Breast epithelium (tissue), 4 donors: ENCODE results near the gene BEND5. TPM values are rescaled to one million over a fixed set of nuclear protein-coding genes. Genes with fewer than 3 reads are reported as not detected.

ENCODE experiments used
- DNase-seq, 2 donors: peaks; one replicate each; pipeline ENCODE4 v3.0.0-alpha.2; 2019; ENCODE audit warnings: low spot score in 2 of 2
- H3K27ac ChIP-seq, 2 donors: fragments of 200-600 bp; sonication (generic) in 1 of 2; one replicate each; pipeline ENCODE4 v1.5.1; 2016 to 2019; ENCODE audit warnings: mild to moderate bottlenecking in 1 of 2
- H3K27me3 ChIP-seq, 2 donors: fragments of 200-600 bp; sonication (generic) in 1 of 2; one replicate each; pipeline versions ENCODE4 v1.5.1 to v1.6.0; 2017 to 2019; ENCODE audit warnings: control low read depth in 1 of 2, mild to moderate bottlenecking in 1 of 2
- H3K36me3 ChIP-seq: fragments of 200-600 bp; one replicate; pipeline ENCODE4 v1.5.1; 2019
- H3K4me1 ChIP-seq, 2 donors: fragments of 200-600 bp; sonication (generic); one replicate each; pipeline ENCODE4 v1.5.1; 2016 to 2019; ENCODE audit warnings: control low read depth in 1 of 2
- H3K4me3 ChIP-seq, 3 donors: fragments of 200-600 bp; sonication (generic); 1 replicate in 2 of 3; 2 replicates in 1 of 3; pipeline ENCODE4 v1.5.1; 2016 to 2019; ENCODE audit warnings: mild to moderate bottlenecking in 3 of 3, moderate library complexity in 2 of 3
- H3K9me3 ChIP-seq, 2 donors: fragments of 200-600 bp; sonication (generic) in 1 of 2; one replicate each; pipeline ENCODE4 v1.5.1; 2016 to 2019; ENCODE audit warnings: control low read depth in 1 of 2
- CTCF ChIP-seq, 3 donors: fragments of 450-650 bp; IDR thresholded peaks; one replicate each; pipeline ENCODE4 v1.5.1; 2016 to 2017; ENCODE audit warnings: antibody characterized with exemption in 3 of 3, mild to moderate bottlenecking in 3 of 3, moderate library complexity in 3 of 3
- POLR2A ChIP-seq: fragments of 450-650 bp; IDR thresholded peaks from one replicate; pipeline ENCODE4 v1.6.1; 2016; ENCODE audit warnings: antibody characterized with exemption, mild to moderate bottlenecking, moderate library complexity
- POLR2AphosphoS5 ChIP-seq, 3 donors: sonication (generic); formaldehyde crosslinking; IDR thresholded peaks; one replicate each; pipeline ENCODE4 v1.6.1; 2017; ENCODE audit warnings: antibody characterized with exemption in 3 of 3
- intact Hi-C: fragments of 100-400 bp; cut with DNase I; formaldehyde crosslinking; loops from one replicate; pipeline ENCODE4 v1.15.1; 2023; ENCODE audit warnings: low total_unique reads
- total RNA-seq, 3 donors: library from RNA; depleted of rRNA; stranded (reverse); fragments of >200 nt; gene quantifications; one replicate each; pipeline ENCODE4 v1.1.0, GENCODE V29; 2016

Gene BEND5
- total RNA-seq, 3 donors from 2014 or later: 3.2 to 7.3 (median 5.9) TPM

- Histone ChIP-seq H3K4me3 (no peak overlapping the region), H3K27me3 (no peaks in the 10 kb centered on the region), H3K36me3 (no peaks in the 10 kb centered on the region), H3K27ac (no peak overlapping the region), H3K4me1 (no peaks in the 10 kb centered on the region), H3K9me3 (no peaks in the 10 kb centered on the region)
- TF ChIP-seq CTCF (IDR thresholded peaks at IDR 0.05) (peak; percentile 69 to 74 (median 73)), POLR2A (no peak), POLR2AphosphoS5 (IDR thresholded peaks at IDR 0.05) (no peak)
- intact Hi-C loops: no loop called here
- DNase-seq: peak; percentile 50 to 67
Observed at GRCh38 chr1:48697066-48697707, 79.5 kb downstream of the BEND5 start.

GRCh38 chr1:48695161-48695560 is 81.5 kb downstream of the BEND5 start:
- H3K27ac ChIP-seq: no peak overlapping the region
- TF ChIP-seq POLR2AphosphoS5 (IDR thresholded peaks at IDR 0.05) (no peak), POLR2A (no peak), CTCF (IDR thresholded peaks at IDR 0.05) (no peak)
- no peak overlapping the region for H3K4me3 ChIP-seq
- H3K4me1 ChIP-seq: no peaks in the 10 kb centered on the region
- intact Hi-C loops: no loop called here
- no peaks in the 10 kb centered on the region for H3K27me3 ChIP-seq
- no peaks in the 10 kb centered on the region for H3K9me3 ChIP-seq
- no peaks in the 10 kb centered on the region for H3K36me3 ChIP-seq
- no peak for DNase-seq

- peak overlapping the region; percentile 48 to 63 for H3K27ac ChIP-seq
- H3K4me1 ChIP-seq: no peaks in the 10 kb centered on the region
- H3K9me3 ChIP-seq: no peaks in the 10 kb centered on the region
- H3K4me3 ChIP-seq: peak overlapping the region in 2 of 3 donors; percentile 2 to 19
- H3K36me3 ChIP-seq: no peaks in the 10 kb centered on the region
- intact Hi-C loops: no loop called here
- no peak for TF ChIP-seq POLR2A
- no peak for TF ChIP-seq CTCF (IDR thresholded peaks at IDR 0.05)
- TF ChIP-seq POLR2AphosphoS5 (IDR thresholded peaks at IDR 0.05): no peak
- peak in 1 of 2 donors; percentile 50 for DNase-seq
- no peaks in the 10 kb centered on the region for H3K27me3 ChIP-seq
Observed at GRCh38 chr1:48693674-48694320, 82.9 kb downstream of the BEND5 start.

GRCh38 chr1:48693180-48693579 is 83.5 kb downstream of the BEND5 start:
- H3K4me3 ChIP-seq: peak overlapping the region in 1 of 3 donors; percentile 19
- H3K36me3 ChIP-seq: no peaks in the 10 kb centered on the region
- TF ChIP-seq CTCF (IDR thresholded peaks at IDR 0.05): no peak
- no peak for TF ChIP-seq POLR2A
- TF ChIP-seq POLR2AphosphoS5 (IDR thresholded peaks at IDR 0.05): no peak
- intact Hi-C loops: no loop called here
- H3K4me1 ChIP-seq: no peaks in the 10 kb centered on the region
- H3K9me3 ChIP-seq: no peaks in the 10 kb centered on the region
- peak overlapping the region; percentile 48 to 63 for H3K27ac ChIP-seq
- no peaks in the 10 kb centered on the region for H3K27me3 ChIP-seq
- peak in 1 of 2 donors; percentile 32 for DNase-seq

GRCh38 chr1:48692235-48692634 is 84.5 kb downstream of the BEND5 start:
- H3K27ac ChIP-seq: peak overlapping the region; percentile 43 to 44
- H3K27me3 ChIP-seq: no peaks in the 10 kb centered on the region
- peak in 1 of 2 donors; percentile 35 for DNase-seq
- no peaks in the 10 kb centered on the region for H3K9me3 ChIP-seq
- no peaks in the 10 kb centered on the region for H3K4me1 ChIP-seq
- H3K36me3 ChIP-seq: no peaks in the 10 kb centered on the region
- TF ChIP-seq POLR2AphosphoS5 (IDR thresholded peaks at IDR 0.05): no peak
- TF ChIP-seq CTCF (IDR thresholded peaks at IDR 0.05): no peak
- intact Hi-C loops: no loop called here
- H3K4me3 ChIP-seq: no peak overlapping the region
